ENCODE results near the gene SLC25A36.

- TF ChIP-seq CTCF (IDR thresholded peaks at IDR 0.05) (no peak), POLR2A (IDR thresholded peaks at IDR 0.05) (no peak)
These were observed 17.4 kb upstream of the SLC25A36 start for GRCh38 chr3:140924097-140924873.

Data from Peyer's patch (tissue), 4 donors.